Upper lobe of right lung (tissue), 1 donor: ENCODE data around the gene FUBP3. TPM values are rescaled to one million over a fixed set of nuclear protein-coding genes. Genes with fewer than 3 reads are reported as not detected.

Experiments
- ATAC-seq: fragments of 200-7000 bp; cut with Tn5 transposase; one replicate; pipeline ENCODE4 v1.9.1; 2020; ENCODE audit warnings: mild to moderate bottlenecking, moderate library complexity
- DNase-seq: peaks from one replicate; pipeline ENCODE4 v3.0.0-alpha.2; 2020
- H3K27ac ChIP-seq: fragments of 200-600 bp; one replicate; pipeline ENCODE4 v1.8.0; 2022
- H3K27me3 ChIP-seq: fragments of 200-600 bp; one replicate; pipeline ENCODE4 v1.8.0; 2022; ENCODE audit warnings: mild to moderate bottlenecking
- H3K36me3 ChIP-seq: fragments of 200-600 bp; one replicate; pipeline ENCODE4 v1.8.0; 2022
- H3K4me1 ChIP-seq: fragments of 200-600 bp; one replicate; pipeline ENCODE4 v1.8.0; 2022
- H3K4me3 ChIP-seq: fragments of 200-600 bp; one replicate; pipeline ENCODE4 v1.8.0; 2022; ENCODE audit warnings: mild to moderate bottlenecking
- H3K9me3 ChIP-seq: fragments of 200-600 bp; one replicate; pipeline ENCODE4 v1.8.0; 2022
- intact Hi-C: fragments of 100-400 bp; cut with DNase I; formaldehyde crosslinking; loops from one replicate; pipeline ENCODE4 v1.11.0; 2022
- total RNA-seq: library from RNA; stranded (reverse); fragmentation: NEBNext Ultra II Directional; extraction: Animal tissue kit (Norgen Biotek cat#: 25700); gene quantifications from one replicate; pipeline ENCODE4 v1.2.1, GENCODE V29; 2021
- TF ChIP-seq, protein P1 (sequence below): fragments of 200-600 bp; IDR thresholded peaks from one replicate; pipeline ENCODE4 v1.8.0; 2022; ENCODE audit warnings: antibody characterized with exemption
- donor health status: DM: no; HTN: yes; CAD: no; lungs with severe emphysema.

Gene FUBP3
- total RNA-seq, 1 donor from 2014 or later, result 39.7 TPM

DNA sequence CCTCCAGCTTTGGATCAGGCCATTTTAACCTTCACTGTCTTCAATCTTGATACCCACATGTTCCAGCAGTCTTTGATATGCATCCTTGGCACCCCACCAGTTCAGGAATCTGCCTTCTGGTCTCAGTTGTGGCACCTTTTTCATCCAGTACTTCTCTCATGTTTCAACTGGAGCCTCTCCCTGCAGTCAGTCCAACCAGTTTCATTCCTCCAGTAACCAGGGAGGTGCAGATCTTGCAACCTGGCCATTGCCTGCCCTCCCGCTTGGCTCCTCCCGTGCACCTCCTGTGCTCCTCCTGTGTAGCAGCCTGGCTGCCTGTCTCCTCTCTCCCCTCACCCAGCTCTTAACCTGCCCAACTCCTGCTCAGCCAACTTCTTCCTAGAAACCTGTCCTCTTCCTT, 20.2 kb downstream of the FUBP3 start:
- DNase-seq (no peak), ATAC-seq (no peak)
- Histone ChIP-seq H3K27me3 (no peaks in the 10 kb centered on the region), H3K9me3 (no peaks in the 10 kb centered on the region), H3K36me3 (peaks cover 46% of the 10 kb centered on the region), H3K4me1 (no peaks in the 10 kb centered on the region), H3K27ac (no peak overlapping the region), H3K4me3 (no peak overlapping the region)
- intact Hi-C loops, result no loop called here
- TF ChIP-seq, protein P1, sequence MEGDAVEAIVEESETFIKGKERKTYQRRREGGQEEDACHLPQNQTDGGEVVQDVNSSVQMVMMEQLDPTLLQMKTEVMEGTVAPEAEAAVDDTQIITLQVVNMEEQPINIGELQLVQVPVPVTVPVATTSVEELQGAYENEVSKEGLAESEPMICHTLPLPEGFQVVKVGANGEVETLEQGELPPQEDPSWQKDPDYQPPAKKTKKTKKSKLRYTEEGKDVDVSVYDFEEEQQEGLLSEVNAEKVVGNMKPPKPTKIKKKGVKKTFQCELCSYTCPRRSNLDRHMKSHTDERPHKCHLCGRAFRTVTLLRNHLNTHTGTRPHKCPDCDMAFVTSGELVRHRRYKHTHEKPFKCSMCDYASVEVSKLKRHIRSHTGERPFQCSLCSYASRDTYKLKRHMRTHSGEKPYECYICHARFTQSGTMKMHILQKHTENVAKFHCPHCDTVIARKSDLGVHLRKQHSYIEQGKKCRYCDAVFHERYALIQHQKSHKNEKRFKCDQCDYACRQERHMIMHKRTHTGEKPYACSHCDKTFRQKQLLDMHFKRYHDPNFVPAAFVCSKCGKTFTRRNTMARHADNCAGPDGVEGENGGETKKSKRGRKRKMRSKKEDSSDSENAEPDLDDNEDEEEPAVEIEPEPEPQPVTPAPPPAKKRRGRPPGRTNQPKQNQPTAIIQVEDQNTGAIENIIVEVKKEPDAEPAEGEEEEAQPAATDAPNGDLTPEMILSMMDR, result no peak

DNA sequence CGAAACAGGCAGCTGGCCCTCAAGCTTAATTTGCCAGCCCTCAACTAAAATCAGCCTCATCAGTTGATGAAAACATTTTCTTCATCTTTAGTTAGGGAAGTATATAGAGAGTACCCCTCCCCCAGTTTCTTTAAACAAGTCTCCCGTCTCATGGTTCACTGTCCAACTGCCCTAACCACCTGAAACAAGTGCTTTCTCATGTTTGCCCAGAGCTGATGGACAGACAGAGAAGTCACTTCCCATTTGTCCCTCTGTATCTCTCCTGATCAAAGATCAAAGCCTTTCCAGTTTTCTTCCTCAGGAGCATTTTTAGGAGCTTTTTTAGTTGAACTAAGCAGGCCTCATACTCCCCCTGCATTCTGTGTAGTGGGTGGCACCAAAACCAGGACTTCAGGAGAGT, 21.7 kb downstream of the FUBP3 start:
- no peak overlapping the region for H3K27ac ChIP-seq
- no peaks in the 10 kb centered on the region for H3K27me3 ChIP-seq
- H3K4me1 ChIP-seq, result no peaks in the 10 kb centered on the region
- intact Hi-C loops, result no loop called here
- H3K9me3 ChIP-seq, result no peaks in the 10 kb centered on the region
- DNase-seq, result no peak
- no peak for ATAC-seq
- TF ChIP-seq, protein P1, result no peak
- H3K36me3 ChIP-seq, result peaks cover 52% of the 10 kb centered on the region
- H3K4me3 ChIP-seq, result no peak overlapping the region

DNA sequence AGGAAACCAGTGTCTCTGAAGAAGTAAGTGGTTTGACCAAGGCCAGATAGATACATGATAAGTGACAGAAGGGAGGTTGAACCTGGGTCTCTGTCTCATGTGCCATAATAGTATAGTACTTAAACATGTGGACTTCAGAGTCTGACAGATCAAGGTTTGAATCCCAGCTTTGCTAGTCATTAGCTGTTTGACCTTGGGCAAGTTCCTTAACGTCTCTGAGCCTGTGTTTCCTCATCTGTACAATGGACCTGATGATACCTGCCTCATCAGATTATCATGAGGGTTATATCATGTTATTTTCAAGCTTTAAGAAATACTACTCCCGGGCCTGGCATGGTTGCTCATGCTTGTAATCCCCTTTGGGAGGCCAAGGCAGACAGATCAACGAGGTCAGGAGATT, 24.9 kb downstream of the FUBP3 start:
- H3K4me1 ChIP-seq, result no peaks in the 10 kb centered on the region
- no peak overlapping the region for H3K4me3 ChIP-seq
- intact Hi-C loops, result no loop called here
- H3K27me3 ChIP-seq, result no peaks in the 10 kb centered on the region
- no peaks in the 10 kb centered on the region for H3K9me3 ChIP-seq
- H3K36me3 ChIP-seq, result peaks cover 31% of the 10 kb centered on the region
- ATAC-seq (no peak), DNase-seq (no peak)
- TF ChIP-seq, protein P1, result no peak
- no peak overlapping the region for H3K27ac ChIP-seq

DNA sequence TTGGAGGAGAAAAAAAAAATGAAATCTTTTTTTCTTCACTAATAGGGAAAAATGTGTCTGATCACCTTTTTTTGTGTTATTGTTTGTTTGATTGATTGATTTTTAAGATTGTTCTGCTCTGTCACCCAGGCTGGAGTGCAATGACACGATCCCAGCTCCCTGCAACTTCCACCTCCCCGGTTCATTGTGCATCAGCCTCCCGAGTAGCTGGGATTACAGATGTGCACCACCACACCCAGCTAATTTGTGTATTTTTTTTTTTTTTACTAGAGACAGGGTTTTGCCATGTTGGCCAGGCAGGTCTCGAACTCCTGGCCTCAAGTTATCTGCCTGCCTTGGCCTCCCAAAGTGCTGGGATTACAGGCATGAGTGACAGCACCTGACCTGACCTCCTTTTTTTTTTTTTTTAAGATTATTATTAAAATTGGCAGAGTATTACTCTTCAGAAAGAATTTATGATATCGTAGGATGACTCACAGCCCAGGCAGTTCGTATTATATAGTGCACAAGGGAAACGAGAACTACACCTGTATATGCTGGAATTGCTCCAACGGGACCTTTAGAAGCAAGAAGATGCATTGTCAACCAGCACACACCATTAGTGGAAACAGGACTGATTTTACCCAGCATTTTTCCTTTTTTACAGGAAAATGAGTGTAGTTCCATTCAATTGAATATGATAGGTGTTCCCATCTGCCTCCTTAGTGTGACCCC, 27.7 kb downstream of the FUBP3 start:
- no peak overlapping the region for H3K27ac ChIP-seq
- TF ChIP-seq, protein P1, result no peak

DNA sequence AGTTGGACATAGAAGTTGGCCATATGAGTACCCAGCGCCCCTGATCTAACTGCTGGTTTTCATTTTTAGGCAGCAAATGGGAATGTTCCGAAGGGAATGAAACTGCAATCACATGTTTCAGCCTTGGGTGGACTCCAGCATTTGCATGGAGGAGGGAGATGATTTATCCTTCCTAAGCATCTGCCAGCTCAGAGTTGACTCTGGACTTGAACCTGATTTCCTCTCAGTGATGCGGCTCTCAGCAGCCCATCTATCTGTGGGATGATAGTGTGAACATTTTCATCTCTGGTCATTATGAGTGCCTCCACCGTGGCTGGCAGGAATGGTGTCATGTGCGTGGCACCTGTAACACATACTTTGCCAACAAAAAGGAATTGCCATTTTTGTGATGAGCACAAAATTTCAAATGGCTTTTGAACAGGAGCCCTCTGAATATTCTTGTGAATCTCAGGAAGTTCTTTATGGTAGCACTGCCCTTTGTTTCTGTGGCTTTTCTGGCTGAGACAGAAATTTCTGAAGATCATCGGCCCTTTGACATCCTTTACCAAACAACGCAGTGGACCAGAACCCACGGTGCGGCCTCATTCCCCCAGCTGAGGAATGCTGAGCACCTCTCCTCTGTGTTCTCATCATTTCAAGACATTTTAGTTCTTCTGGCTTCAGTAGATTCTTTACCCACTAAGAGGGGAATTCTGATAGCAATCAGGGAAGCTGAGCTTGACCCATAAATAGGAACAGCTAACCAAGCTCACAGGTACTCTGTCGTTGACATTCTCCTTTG, 28.5 kb downstream of the FUBP3 start:
- peaks cover 52% of the 10 kb centered on the region for H3K36me3 ChIP-seq
- no peaks in the 10 kb centered on the region for H3K4me1 ChIP-seq
- H3K4me3 ChIP-seq, result no peak overlapping the region
- H3K27me3 ChIP-seq, result no peaks in the 10 kb centered on the region
- no peaks in the 10 kb centered on the region for H3K9me3 ChIP-seq
- ATAC-seq (no peak), DNase-seq (no peak)
- H3K27ac ChIP-seq, result no peak overlapping the region
- intact Hi-C loops, result no loop called here
- TF ChIP-seq, protein P1, result no peak

More for the DNA sequence above, 27.7 kb downstream of the FUBP3 start:
- H3K4me1 ChIP-seq, result no peaks in the 10 kb centered on the region
- ATAC-seq (no peak), DNase-seq (no peak)
- H3K36me3 ChIP-seq, result peaks cover 44% of the 10 kb centered on the region
- intact Hi-C loops, result no loop called here
- H3K27me3 ChIP-seq, result no peaks in the 10 kb centered on the region
- H3K4me3 ChIP-seq, result no peak overlapping the region
- H3K9me3 ChIP-seq, result no peaks in the 10 kb centered on the region
